MCF 10A (cell line): Measurements from ENCODE around the gene MIPOL1. TPM values are rescaled to one million over a fixed set of nuclear protein-coding genes. Genes with fewer than 3 reads are reported as not detected.
"Not testable (repeated sequence)": the region's sequence is repeated elsewhere in the genome, so short reads cannot be mapped to it uniquely, and the experiment has no call there.

Experiments used
- BruUV-seq: library from RNA; stranded (reverse); fragments of 400-500 nt; replicated peaks from 2 replicates; lab custom pipeline; 2021; lab: Mats Ljungman, UMichigan
- CTCF ChIA-PET: fragments of 300-600 bp; sonication (Branson Sonifier 250); formaldehyde crosslinking; extraction: SDS; loops from one replicate; lab custom pipeline; 2021; ENCODE audit warnings: antibody characterized with exemption, inconsistent platforms; lab: Yijun Ruan, JAX
- POLR2A ChIA-PET: fragments of 300-600, 350-650 bp; sonication (Branson Sonifier 250); formaldehyde crosslinking; extraction: SDS; loops from one replicate; lab custom pipeline; 2020; ENCODE audit warnings: antibody characterized with exemption, inconsistent platforms; lab: Yijun Ruan, JAX
- DNase-seq: peaks from one replicate; pipeline ENCODE4 v3.0.0-alpha.2; 2018; ENCODE audit not compliant: unreplicated experiment
- H3K27ac Mint-ChIP-seq: one replicate; pipeline ENCODE4 v1.8.0; 2022; ENCODE audit warnings: mild to moderate bottlenecking, low read depth, mixed read lengths; ENCODE audit not compliant: unreplicated experiment
- H3K27me3 Mint-ChIP-seq: one replicate; pipeline ENCODE4 v1.8.0; 2022; ENCODE audit warnings: mixed read lengths; ENCODE audit not compliant: insufficient read depth, unreplicated experiment
- H3K36me3 Mint-ChIP-seq: one replicate; pipeline ENCODE4 v1.8.0; 2022; ENCODE audit warnings: mild to moderate bottlenecking, moderate library complexity, mixed read lengths; ENCODE audit not compliant: insufficient read depth, unreplicated experiment
- H3K4me1 Mint-ChIP-seq: one replicate; pipeline ENCODE4 v1.8.0; 2022; ENCODE audit warnings: mixed read lengths; ENCODE audit not compliant: insufficient read depth, unreplicated experiment
- H3K4me3 Mint-ChIP-seq: one replicate; pipeline ENCODE4 v1.8.0; 2022; ENCODE audit warnings: mild to moderate bottlenecking, moderate library complexity, mixed read lengths; ENCODE audit not compliant: unreplicated experiment
- H3K9me3 Mint-ChIP-seq: one replicate; pipeline ENCODE4 v1.8.0; 2022; ENCODE audit warnings: mixed read lengths; ENCODE audit not compliant: unreplicated experiment
- CTCF ChIP-seq: fragments of 200-600 bp; IDR thresholded peaks from one replicate; pipeline ENCODE4 v1.8.0; 2022; ENCODE audit warnings: antibody characterized with exemption, mild to moderate bottlenecking; ENCODE audit not compliant: unreplicated experiment
- intact Hi-C: fragments of 100-400 bp; cut with micrococcal nuclease; formaldehyde crosslinking; loops from 2 replicates; pipeline ENCODE4 v1.14.1; 2022
- total RNA-seq: library from RNA; stranded (reverse); gene quantifications from 2 replicates; pipeline ENCODE4 v1.2.3, GENCODE V29; 2022

MIPOL1 gene
- total RNA-seq, 1 experiment from 2014 or later, result 16.3 TPM

- peak; percentile 68 for DNase-seq
- peaks cover 9% of the 10 kb centered on the region for H3K9me3 Mint-ChIP-seq
- H3K27ac Mint-ChIP-seq, result no peak overlapping the region
- ChIA-PET CTCF (interaction anchor here (0.5 to 6.1 kb wide), 42 partner anchors 9 to 1782 kb away, joined by 3 to 116 read pairs (median 4); partner anchors contain the start of genes MIPOL1 and SLC25A21), POLR2A (interaction anchor here (0.6 to 2.3 kb wide), 5 partner anchors 28 to 500 kb away, joined by 3 to 9 read pairs (median 5); partner anchors contain the start of genes FOXA1 and SLC25A21)
- BruUV-seq, result no TSS peak
- H3K27me3 Mint-ChIP-seq, result no peaks in the 10 kb centered on the region
- no peaks in the 10 kb centered on the region for H3K36me3 Mint-ChIP-seq
- no peak overlapping the region for H3K4me3 Mint-ChIP-seq
- intact Hi-C loops, result loop anchor here (5.0 kb wide), 1 partner anchor 642 kb away; no protein-coding TSS in a partner anchor
- no peaks in the 10 kb centered on the region for H3K4me1 Mint-ChIP-seq
- peak; percentile 63 for TF ChIP-seq CTCF
Observed at GRCh38 chr14:37230551-37231194, 32.9 kb downstream of the MIPOL1 start.

DNA sequence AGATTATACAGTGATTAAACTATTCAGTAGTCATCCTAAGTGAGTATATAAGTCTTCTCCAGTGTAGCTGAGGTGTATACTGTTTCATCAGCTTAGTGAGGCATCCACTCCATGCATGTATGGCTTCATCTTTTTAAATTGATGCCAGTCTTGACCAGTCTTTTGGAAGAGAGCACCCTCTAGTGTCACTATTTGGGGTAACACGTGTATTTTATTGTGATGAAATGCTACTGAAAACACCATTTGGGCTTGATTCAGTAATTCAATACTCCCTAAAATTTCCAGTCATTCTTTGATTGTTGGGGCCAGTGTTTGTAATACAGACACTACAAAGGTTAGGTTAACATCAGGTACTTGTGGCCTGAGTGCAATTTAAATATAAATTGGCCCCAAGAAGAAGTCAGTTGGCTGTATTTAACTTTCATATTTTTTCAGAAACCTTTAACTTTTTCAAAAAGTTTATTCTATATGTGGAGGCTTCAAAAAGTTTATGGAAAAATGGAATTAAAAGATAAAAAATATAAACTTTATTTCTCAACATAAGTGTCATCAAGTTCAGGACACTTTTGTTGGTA is 35.3 kb downstream of the MIPOL1 start:
- H3K27ac Mint-ChIP-seq, result no peak overlapping the region
- no peaks in the 10 kb centered on the region for H3K36me3 Mint-ChIP-seq
- peak; percentile 55 for TF ChIP-seq CTCF
- no peak overlapping the region for H3K4me3 Mint-ChIP-seq
- intact Hi-C loops, result loop anchor here (1.0 to 5.0 kb wide), 4 partner anchors 61 to 639 kb away; partner anchors contain the start of gene SLC25A21
- no peaks in the 10 kb centered on the region for H3K27me3 Mint-ChIP-seq
- no TSS peak for BruUV-seq
- H3K9me3 Mint-ChIP-seq, result no peaks in the 10 kb centered on the region
- no peaks in the 10 kb centered on the region for H3K4me1 Mint-ChIP-seq
- ChIA-PET POLR2A (interaction anchor here (0.7 to 1.6 kb wide), 4 partner anchors 36 to 572 kb away, joined by 3 to 7 read pairs (median 4); partner anchors contain the start of genes MIPOL1, PAX9 and SLC25A21), CTCF (interaction anchor here (0.6 to 6.1 kb wide), 24 partner anchors 10 to 1386 kb away, joined by 3 to 116 read pairs (median 4); partner anchors contain the start of gene MIPOL1)
- peak; percentile 78 for DNase-seq

DNA sequence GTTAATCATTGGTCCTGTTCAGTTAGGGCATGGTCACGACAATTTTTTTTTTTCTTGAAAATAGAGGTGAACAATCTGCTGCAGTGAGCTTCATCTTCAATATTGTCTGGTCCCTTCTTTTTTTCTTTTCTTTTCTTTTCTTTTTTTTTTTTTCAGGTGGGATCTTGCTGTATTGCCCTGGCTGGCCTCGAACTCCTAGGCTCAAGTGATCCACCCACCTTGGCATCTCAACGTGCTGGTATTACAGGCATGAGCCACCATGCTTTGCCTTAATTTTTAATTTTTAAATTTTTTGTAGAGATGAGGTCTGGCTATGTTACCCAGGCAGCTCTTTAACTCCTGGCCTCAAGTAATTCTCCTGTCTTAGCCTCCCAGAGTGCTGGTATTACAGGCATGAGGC is 36.5 kb downstream of the MIPOL1 start:
- no peak overlapping the region for H3K27ac Mint-ChIP-seq
- TF ChIP-seq CTCF, result no peak
- no peaks in the 10 kb centered on the region for H3K27me3 Mint-ChIP-seq
- H3K4me1 Mint-ChIP-seq, result no peaks in the 10 kb centered on the region
- H3K4me3 Mint-ChIP-seq, result no peak overlapping the region
- BruUV-seq, result no TSS peak
- ChIA-PET POLR2A (interaction anchor here (0.5 kb wide), 1 partner anchor 120 kb away, joined by 3 read pairs; no protein-coding TSS in a partner anchor), CTCF (interaction anchor here (0.6 to 6.1 kb wide), 23 partner anchors 9 to 1739 kb away, joined by 3 to 116 read pairs (median 4); partner anchors contain the start of gene MIPOL1)
- H3K36me3 Mint-ChIP-seq, result no peaks in the 10 kb centered on the region
- no peaks in the 10 kb centered on the region for H3K9me3 Mint-ChIP-seq
- intact Hi-C loops, result loop anchor here (5.0 kb wide), 1 partner anchor 638 kb away; no protein-coding TSS in a partner anchor
- DNase-seq, result no peak

DNA sequence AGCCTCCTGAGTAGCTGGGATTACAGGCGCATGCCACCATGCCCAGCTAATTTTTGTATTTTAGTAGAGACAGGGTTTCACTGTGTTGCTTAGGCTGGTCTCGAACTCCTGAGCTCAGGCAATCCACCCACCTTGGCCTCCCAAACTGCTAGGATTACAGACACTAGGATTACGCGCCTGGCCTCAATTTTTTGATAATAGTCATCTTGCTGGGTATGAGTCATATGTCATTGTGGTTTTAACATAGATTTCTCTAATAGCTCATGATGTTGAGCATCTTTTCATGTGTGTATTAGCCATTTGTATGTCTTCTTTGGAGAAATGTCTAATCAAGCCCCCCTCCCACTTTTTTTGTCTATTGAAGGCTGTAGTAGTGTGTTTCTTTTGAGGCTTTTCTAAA is 38.3 kb downstream of the MIPOL1 start:
- intact Hi-C loops, result not testable (repeated sequence)

More for the DNA sequence above, 38.3 kb downstream of the MIPOL1 start:
- H3K27me3 Mint-ChIP-seq, H3K4me3 Mint-ChIP-seq, BruUV-seq, H3K36me3 Mint-ChIP-seq, H3K9me3 Mint-ChIP-seq, H3K4me1 Mint-ChIP-seq, H3K27ac Mint-ChIP-seq: not testable (repeated sequence)
- ChIA-PET POLR2A (interaction anchor here (0.7 kb wide), 1 partner anchor 358 kb away, joined by 4 read pairs; no protein-coding TSS in a partner anchor), CTCF (interaction anchor here (0.9 to 2.2 kb wide), 6 partner anchors 9 to 639 kb away, joined by 3 to 12 read pairs (median 6); no protein-coding TSS in a partner anchor)
- DNase-seq, result peak; percentile 43
